ENCODE measurements around the gene PRMT7.

DNA sequence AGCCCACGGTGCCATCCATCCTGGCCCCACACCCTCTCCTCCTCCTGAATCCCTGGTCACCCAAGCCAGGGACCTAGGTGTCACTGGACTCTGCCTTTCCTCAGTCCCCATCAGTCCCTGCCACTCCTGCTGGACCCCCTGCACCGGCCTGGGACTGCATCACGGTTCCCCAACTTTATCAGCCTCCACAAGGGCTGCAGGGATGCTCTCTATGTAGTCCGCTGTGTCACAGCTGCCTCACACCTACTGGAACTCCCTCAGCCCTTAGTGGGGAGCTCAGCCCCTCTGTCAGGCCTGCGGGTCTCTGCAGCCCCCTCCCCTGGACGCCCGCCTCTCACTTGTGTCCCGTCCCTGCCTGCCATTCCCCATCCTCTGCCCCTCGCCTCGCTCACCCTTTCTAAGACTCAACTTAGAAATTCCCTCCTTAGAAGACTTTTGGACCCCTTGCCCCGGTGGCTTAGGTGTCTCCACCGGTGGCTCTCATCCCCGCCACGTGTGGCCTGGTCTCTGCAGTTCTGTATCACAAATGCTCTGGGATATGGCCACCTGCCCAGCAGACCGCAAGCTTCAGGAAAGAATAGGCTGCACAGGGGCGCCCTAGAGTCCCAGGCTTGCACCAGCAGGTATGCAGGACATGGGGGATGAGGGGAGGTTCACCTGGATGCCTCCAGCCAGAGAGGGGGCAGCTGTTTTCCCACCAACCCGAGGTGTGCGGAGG, 62.9 kb downstream of the PRMT7 start:
- TF ChIP-seq, protein P1, sequence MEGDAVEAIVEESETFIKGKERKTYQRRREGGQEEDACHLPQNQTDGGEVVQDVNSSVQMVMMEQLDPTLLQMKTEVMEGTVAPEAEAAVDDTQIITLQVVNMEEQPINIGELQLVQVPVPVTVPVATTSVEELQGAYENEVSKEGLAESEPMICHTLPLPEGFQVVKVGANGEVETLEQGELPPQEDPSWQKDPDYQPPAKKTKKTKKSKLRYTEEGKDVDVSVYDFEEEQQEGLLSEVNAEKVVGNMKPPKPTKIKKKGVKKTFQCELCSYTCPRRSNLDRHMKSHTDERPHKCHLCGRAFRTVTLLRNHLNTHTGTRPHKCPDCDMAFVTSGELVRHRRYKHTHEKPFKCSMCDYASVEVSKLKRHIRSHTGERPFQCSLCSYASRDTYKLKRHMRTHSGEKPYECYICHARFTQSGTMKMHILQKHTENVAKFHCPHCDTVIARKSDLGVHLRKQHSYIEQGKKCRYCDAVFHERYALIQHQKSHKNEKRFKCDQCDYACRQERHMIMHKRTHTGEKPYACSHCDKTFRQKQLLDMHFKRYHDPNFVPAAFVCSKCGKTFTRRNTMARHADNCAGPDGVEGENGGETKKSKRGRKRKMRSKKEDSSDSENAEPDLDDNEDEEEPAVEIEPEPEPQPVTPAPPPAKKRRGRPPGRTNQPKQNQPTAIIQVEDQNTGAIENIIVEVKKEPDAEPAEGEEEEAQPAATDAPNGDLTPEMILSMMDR (conservative IDR thresholded peaks at IDR 0.05), result no peak
- TF ChIP-seq EZH2 (IDR thresholded peaks at IDR 0.05; ENCODE audit: low read depth), result no peak
